Activated CD4-positive, alpha-beta T cell treated with anti-CD3 and anti-CD28 coated beads, Interleukin-2, amount 10 ng/mL, durations not matched to agents 24 days and 14 days (primary cell): ENCODE results near the gene YAF2. TPM values are rescaled to one million over a fixed set of nuclear protein-coding genes. Genes with fewer than 3 reads are reported as not detected.

ENCODE experiments used
- DNase-seq: peaks from one replicate; pipeline ENCODE4 v3.0.0; 2022
- H3K27ac Mint-ChIP-seq: one replicate; pipeline ENCODE4 v1.8.0; 2022; ENCODE audit warnings: mild to moderate bottlenecking, mixed read lengths
- H3K27me3 Mint-ChIP-seq: one replicate; pipeline ENCODE4 v1.8.0; 2022; ENCODE audit warnings: mixed read lengths
- H3K36me3 Mint-ChIP-seq: one replicate; pipeline ENCODE4 v1.8.0; 2022; ENCODE audit warnings: low read depth, mild to moderate bottlenecking, mixed read lengths
- H3K4me1 Mint-ChIP-seq: one replicate; pipeline ENCODE4 v1.8.0; 2021; ENCODE audit warnings: mixed read lengths
- H3K4me3 Mint-ChIP-seq: one replicate; pipeline ENCODE4 v1.8.0; 2022; ENCODE audit warnings: mild to moderate bottlenecking, moderate library complexity, mixed read lengths
- H3K9me3 Mint-ChIP-seq: one replicate; pipeline ENCODE4 v1.8.0; 2021; ENCODE audit warnings: mixed read lengths
- intact Hi-C: fragments of 100-400 bp; cut with micrococcal nuclease; formaldehyde crosslinking; loops from one replicate; pipeline ENCODE4 v1.15.1; 2023
- total RNA-seq: library from RNA; stranded (reverse); gene quantifications from 2 replicates; pipeline ENCODE4 v1.2.3, GENCODE V29; 2022

The YAF2 gene
- total RNA-seq, 1 donor from 2014 or later = 40.7 TPM

DNA sequence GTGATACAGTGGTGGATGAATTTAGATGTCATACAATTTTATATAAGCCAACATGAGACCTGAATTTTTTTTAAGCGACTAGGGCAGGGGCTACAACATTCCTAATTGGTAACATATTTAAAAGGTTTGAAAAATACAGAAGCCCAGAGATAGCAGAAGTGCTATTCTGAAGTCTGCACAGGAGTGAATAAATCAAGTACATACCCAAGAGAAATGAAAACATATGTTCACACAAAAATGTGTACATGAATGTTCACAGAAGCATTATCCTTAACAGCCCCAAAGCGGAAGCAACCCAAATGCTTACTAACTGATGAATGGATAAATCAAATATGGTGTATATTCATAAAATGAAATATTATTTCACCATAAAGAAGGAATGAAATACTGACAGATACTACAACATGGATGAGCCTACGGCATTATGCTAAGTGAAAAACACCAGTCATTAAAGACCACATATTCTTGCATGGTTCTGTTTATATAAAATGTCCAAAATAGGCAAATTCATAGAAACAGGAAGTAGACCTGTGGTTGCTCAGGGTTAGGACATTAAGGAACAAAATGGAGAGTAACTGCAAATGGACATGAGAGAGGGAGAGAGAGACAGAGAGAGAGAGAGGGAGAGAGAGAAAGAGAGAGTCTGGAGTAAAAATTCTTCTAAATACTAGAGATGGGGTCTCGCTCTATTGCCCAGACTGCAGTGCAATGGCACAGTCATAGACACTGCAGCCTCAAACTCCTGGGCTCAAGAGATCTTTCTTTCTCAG is 65.4 kb downstream of the YAF2 start:
- peaks cover 4% of the 10 kb centered on the region for H3K9me3 Mint-ChIP-seq
- intact Hi-C loops = no loop called here
- H3K27ac Mint-ChIP-seq = no peak overlapping the region

DNA sequence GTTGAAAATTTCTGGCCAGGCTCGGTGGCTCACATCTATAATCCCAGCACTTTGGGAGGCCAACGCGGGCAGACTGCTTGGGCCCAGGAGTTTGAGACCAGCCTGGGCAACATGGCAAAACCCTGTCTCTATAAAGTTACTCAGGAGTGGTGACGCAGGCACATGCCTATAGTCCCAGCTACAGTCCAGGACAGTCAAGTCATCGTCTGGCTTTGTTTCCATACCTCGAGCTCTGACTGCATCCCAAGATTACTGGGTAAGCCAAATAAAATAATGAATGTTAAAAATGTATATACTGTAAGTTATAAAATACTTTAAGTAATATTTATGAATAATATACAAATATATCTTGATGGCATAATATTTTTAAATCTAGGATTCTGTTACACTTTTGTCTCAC is 70.3 kb downstream of the YAF2 start:
- Mint-ChIP-seq H3K4me3 (no peak overlapping the region), H3K27me3 (no peaks in the 10 kb centered on the region), H3K36me3 (peaks cover 6% of the 10 kb centered on the region), H3K9me3 (no peaks in the 10 kb centered on the region), H3K4me1 (peaks cover 4% of the 10 kb centered on the region), H3K27ac (no peak overlapping the region)
- intact Hi-C loops = no loop called here
- no peak for DNase-seq

More for the DNA sequence above, 65.4 kb downstream of the YAF2 start:
- peaks cover 4% of the 10 kb centered on the region for H3K4me1 Mint-ChIP-seq
- no peak overlapping the region for H3K4me3 Mint-ChIP-seq
- peaks cover 25% of the 10 kb centered on the region for H3K36me3 Mint-ChIP-seq
- no peak for DNase-seq
- no peaks in the 10 kb centered on the region for H3K27me3 Mint-ChIP-seq

DNA sequence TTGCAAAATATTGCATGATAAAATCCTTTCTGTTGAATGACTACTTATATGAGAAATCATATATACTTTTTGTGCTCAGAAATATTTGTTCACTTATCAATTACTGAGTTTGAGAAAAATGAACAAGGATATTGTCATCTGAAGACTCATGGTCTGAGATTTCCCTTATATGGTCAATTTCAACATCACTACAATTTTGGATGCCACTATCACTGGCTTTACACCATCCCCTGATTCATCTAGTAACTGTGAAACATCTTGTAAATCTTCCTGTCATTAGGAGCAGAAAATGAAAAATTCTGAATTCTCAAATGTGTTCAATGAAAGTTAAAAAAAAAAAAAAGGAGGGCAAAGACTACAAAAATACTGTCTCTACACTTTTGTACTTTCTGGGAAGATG is 71.5 kb downstream of the YAF2 start:
- no peak for DNase-seq
- intact Hi-C loops = no loop called here
- H3K27me3 Mint-ChIP-seq = no peaks in the 10 kb centered on the region
- peaks cover 10% of the 10 kb centered on the region for H3K4me1 Mint-ChIP-seq
- no peak overlapping the region for H3K27ac Mint-ChIP-seq
- no peak overlapping the region for H3K4me3 Mint-ChIP-seq
- no peaks in the 10 kb centered on the region for H3K9me3 Mint-ChIP-seq
- peaks cover 4% of the 10 kb centered on the region for H3K36me3 Mint-ChIP-seq

DNA sequence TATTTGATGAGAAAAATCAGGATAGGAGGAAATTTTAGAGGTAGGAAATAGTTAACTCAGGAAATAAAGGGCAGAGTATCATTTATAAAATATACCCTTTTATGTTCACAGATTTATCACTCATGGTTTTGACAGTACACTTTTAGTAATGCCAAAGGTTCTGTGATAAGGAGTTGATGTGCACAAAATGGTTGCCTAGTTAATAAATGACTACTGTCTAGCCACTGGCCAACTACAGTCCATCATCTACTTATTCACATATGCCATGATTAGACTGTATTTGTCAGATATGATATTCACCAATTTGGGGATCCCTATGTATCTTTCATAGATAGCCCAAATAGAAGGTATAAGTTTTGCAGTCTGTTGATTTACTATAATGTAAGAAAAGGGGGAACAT is 74.1 kb downstream of the YAF2 start:
- intact Hi-C loops = no loop called here
- Mint-ChIP-seq H3K4me1 (peaks cover 11% of the 10 kb centered on the region), H3K36me3 (peaks cover 14% of the 10 kb centered on the region), H3K4me3 (no peak overlapping the region), H3K27ac (no peak overlapping the region), H3K27me3 (no peaks in the 10 kb centered on the region), H3K9me3 (no peaks in the 10 kb centered on the region)
- DNase-seq = no peak

DNA sequence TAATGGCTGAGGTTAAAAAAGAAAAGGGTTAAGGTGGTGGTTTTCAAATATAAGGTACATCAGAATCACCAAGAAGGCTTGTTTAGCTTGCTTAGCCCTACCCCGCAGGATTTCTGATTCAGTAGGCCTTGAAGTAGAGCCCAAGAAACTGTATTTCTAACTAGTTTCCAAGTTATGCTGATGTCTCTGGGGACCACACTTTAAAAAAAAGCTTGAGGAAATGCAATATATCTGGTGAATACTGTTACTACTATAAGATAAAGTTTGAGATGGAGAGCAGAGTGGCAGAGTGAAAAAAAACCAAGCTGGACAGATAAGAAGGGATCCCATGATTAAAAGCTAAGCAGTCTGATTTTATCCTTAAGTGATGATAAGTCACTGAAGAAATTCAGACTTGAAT is 75.1 kb downstream of the YAF2 start:
- intact Hi-C loops = no loop called here
- Mint-ChIP-seq H3K27ac (no peak overlapping the region), H3K4me3 (no peak overlapping the region), H3K36me3 (peaks cover 14% of the 10 kb centered on the region), H3K9me3 (no peaks in the 10 kb centered on the region), H3K4me1 (peaks cover 11% of the 10 kb centered on the region), H3K27me3 (no peaks in the 10 kb centered on the region)
- no peak for DNase-seq

DNA sequence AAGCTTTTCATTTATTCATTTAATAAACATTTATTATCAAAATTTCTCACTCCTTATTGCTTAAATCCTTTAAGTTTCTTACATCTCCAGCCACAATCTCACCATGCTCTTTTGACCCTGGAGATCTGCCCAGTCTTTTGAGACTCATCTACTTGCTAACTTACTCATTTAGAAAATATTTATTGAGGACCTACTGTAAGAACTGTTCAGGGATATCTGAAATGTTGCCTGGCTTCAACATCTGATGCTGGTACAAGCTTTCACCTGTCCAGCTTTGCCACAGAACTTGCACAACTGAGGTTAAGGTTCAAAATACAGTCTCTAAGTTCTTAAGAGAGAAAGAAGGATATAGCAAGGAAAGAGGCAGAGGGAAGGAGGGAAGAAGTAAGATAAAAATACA is 75.9 kb downstream of the YAF2 start:
- no peak overlapping the region for H3K27ac Mint-ChIP-seq
- H3K4me1 Mint-ChIP-seq = peaks cover 11% of the 10 kb centered on the region
- H3K27me3 Mint-ChIP-seq = no peaks in the 10 kb centered on the region
- intact Hi-C loops = no loop called here
- no peak overlapping the region for H3K4me3 Mint-ChIP-seq
- H3K36me3 Mint-ChIP-seq = peaks cover 14% of the 10 kb centered on the region
- no peak for DNase-seq
- H3K9me3 Mint-ChIP-seq = no peaks in the 10 kb centered on the region

DNA sequence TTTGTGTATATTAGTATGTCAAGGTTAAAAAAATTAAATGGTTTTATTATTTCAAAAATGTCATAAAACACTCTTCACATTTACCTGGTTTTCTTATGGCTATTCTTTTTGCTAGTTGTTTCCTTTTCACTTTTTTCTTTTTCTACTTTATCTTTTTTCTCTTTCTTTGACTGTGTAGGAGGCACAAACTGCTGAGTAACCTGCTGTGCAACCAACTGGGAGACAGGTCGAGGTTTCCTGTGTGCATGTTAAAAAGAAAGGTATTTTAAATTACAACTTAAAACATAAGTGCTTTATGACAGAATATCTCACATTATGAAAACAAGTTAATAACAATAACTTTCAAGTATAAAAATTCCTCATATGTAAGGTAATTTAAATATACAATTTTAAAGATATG is 76.5 kb downstream of the YAF2 start:
- Mint-ChIP-seq H3K4me3 (no peak overlapping the region), H3K36me3 (peaks cover 14% of the 10 kb centered on the region), H3K4me1 (peaks cover 11% of the 10 kb centered on the region), H3K27ac (no peak overlapping the region), H3K9me3 (no peaks in the 10 kb centered on the region), H3K27me3 (no peaks in the 10 kb centered on the region)
- intact Hi-C loops = no loop called here
- no peak for DNase-seq

DNA sequence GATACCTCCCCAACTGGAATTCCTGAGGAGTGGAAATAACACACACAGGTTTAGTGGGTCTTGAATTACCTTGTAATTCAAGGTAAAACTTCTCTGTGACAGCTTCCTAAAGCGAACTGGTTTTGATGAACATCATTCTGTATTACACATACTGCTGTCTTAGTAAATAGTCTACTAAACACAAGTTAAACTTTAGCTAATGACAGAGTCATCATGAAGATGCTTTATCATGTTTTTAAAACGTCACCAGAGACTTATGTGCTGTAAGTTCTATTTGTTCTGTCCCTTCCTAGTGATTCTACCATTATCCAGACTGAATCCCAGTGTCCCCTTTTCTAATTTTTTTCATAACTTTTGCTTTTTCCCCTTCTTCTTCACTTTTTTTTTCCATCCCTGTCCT is 81.8 kb downstream of the YAF2 start:
- Mint-ChIP-seq H3K27ac (no peak overlapping the region), H3K27me3 (peaks cover 4% of the 10 kb centered on the region), H3K4me3 (no peak overlapping the region), H3K36me3 (peaks cover 7% of the 10 kb centered on the region), H3K4me1 (no peaks in the 10 kb centered on the region), H3K9me3 (no peaks in the 10 kb centered on the region)
- DNase-seq = no peak
- intact Hi-C loops = no loop called here

DNA sequence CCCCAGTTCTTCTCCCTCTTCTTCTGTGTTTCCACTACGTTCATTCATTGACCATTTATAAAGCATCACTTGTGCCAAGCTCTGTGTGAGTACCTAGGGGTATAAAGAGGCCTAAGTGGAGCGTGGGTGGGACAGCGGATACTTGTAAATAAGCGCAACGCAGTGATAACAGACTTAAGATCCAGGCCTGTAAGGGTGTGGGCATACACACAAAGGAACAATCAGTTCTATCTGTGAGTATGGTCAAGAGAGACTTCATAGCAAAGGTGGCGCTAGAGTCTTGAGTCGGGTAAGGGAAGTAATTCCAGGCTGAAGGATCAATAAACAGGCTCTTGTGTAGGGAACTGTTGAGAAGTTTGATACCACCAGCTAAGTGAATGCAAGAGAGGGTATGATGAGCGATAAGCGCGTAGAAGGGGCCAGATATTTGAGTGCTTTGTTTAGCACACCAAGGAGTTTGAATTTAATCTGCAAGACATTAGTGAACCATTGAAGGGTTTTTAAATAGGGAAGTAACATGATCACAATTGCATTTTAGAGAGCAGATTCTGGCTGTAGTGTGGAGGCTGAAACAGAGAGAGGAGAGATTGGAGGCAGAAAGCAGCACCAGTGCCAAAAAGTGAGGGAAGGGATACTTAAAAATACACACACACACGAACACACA is 92.4 kb downstream of the YAF2 start:
- intact Hi-C loops = loop anchor here (10.0 kb wide), 1 partner anchor 339 kb away; no protein-coding TSS in a partner anchor
- peak overlapping the region; percentile 90 for H3K4me3 Mint-ChIP-seq
- H3K27me3 Mint-ChIP-seq = peaks cover 6% of the 10 kb centered on the region
- no peak for DNase-seq
- H3K9me3 Mint-ChIP-seq = no peaks in the 10 kb centered on the region
- H3K27ac Mint-ChIP-seq = peak overlapping the region; percentile 85
- H3K36me3 Mint-ChIP-seq = peaks cover 3% of the 10 kb centered on the region
- H3K4me1 Mint-ChIP-seq = peaks cover 26% of the 10 kb centered on the region

DNA sequence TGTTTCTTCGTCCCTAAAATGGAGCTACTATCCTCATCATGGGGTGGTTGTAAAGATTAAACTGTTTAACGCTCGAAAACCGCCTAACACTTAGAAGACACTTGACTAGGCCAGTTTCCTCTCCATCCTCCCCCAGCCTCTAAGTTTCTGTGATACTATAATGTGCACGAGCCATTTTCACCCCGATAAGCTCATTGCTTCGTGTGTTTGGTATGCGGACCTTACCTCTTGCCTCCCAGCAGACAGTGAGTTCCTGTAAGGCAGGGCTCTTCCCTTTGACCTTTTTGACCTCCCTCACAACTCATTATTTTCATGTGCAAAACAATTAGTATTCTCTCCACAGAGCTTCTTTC is 92.9 kb downstream of the YAF2 start:
- Mint-ChIP-seq H3K27me3 (peaks cover 6% of the 10 kb centered on the region), H3K36me3 (peaks cover 3% of the 10 kb centered on the region), H3K4me3 (peak overlapping the region; percentile 90), H3K4me1 (peaks cover 28% of the 10 kb centered on the region), H3K9me3 (no peaks in the 10 kb centered on the region), H3K27ac (peak overlapping the region; percentile 85)
- no peak for DNase-seq
- intact Hi-C loops = loop anchor here (10.0 kb wide), 1 partner anchor 340 kb away; no protein-coding TSS in a partner anchor

DNA sequence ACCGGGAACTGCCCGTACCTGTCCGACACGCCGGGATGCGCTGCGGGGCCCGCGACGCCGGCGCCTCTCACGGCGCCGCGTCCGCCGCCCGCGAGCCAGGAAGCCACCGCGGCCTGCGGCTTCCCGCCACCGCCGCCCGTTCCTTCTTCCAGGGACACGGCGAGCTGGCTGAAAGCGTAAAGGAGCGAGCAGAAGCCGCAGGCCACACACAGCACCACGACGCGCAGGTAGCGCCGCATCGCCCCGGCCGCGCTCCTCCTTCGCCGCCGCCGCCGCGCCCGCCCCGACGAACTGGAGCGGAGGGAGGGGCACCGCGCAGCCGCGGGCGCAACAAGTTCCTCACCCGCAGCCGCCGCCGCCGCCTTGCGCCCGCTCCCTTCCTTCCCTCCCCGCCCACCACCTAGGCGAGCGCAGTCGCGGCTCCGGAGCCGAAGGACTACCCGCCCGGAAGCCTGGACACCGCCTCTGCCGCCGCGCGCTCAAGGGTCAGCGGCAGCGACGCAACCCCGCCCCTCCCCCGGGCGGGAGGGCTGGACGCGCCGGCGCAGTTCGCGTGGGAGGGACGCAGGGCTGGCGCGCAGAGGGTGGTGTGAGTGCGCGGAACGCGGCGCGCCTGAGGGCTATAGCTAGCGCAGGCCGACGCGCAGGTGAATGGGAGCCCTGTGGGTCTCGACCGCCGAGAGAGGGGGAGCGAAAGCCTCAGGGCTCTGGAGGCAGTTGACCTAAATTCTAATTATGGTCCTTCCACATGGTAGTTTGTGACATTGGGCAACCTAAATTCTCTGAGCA is 93.4 kb downstream of the YAF2 start, which contains the start of gene GXYLT1:
GXYLT1 (minus strand) TSS at position 467 of the 789 bp plus-strand sequence; CDS start at position 239, 228 bp downstream.
- peaks cover 28% of the 10 kb centered on the region for H3K4me1 Mint-ChIP-seq
- H3K9me3 Mint-ChIP-seq = no peaks in the 10 kb centered on the region
- peak; percentile 95 for DNase-seq
- peak within 1 kb of the TSS; percentile 85 for H3K27ac Mint-ChIP-seq
- peak within 1 kb of the TSS; percentile 90 for H3K4me3 Mint-ChIP-seq
- H3K27me3 Mint-ChIP-seq = peaks cover 6% of the 10 kb centered on the region
- H3K36me3 Mint-ChIP-seq = peaks cover 3% of the 10 kb centered on the region
- intact Hi-C loops = loop anchor here (1.0 to 10.0 kb wide), 4 partner anchors 46 to 340 kb away; partner anchors contain the start of genes PPHLN1, YAF2 and ZCRB1

DNA sequence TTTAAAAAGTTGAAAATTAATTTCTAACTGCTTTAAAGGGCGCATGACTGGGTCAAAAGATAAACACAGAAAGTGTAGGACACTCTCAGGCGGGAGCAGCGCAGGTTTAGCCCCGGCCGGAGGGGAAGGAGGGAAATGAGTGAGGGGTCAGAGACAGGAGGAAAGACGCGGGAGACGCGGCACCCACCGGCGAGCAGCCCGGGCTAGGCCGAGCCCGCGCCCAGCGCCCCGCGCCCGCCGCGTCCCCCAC is 94.0 kb downstream of the YAF2 start:
- intact Hi-C loops = loop anchor here (1.0 to 10.0 kb wide), 4 partner anchors 46 to 341 kb away; partner anchors contain the start of genes PPHLN1, YAF2 and ZCRB1
- peaks cover 3% of the 10 kb centered on the region for H3K36me3 Mint-ChIP-seq
- peaks cover 28% of the 10 kb centered on the region for H3K4me1 Mint-ChIP-seq
- peak overlapping the region; percentile 90 for H3K4me3 Mint-ChIP-seq
- no peak for DNase-seq
- peak overlapping the region; percentile 81 for H3K27ac Mint-ChIP-seq
- H3K27me3 Mint-ChIP-seq = peaks cover 6% of the 10 kb centered on the region
- no peaks in the 10 kb centered on the region for H3K9me3 Mint-ChIP-seq

DNA sequence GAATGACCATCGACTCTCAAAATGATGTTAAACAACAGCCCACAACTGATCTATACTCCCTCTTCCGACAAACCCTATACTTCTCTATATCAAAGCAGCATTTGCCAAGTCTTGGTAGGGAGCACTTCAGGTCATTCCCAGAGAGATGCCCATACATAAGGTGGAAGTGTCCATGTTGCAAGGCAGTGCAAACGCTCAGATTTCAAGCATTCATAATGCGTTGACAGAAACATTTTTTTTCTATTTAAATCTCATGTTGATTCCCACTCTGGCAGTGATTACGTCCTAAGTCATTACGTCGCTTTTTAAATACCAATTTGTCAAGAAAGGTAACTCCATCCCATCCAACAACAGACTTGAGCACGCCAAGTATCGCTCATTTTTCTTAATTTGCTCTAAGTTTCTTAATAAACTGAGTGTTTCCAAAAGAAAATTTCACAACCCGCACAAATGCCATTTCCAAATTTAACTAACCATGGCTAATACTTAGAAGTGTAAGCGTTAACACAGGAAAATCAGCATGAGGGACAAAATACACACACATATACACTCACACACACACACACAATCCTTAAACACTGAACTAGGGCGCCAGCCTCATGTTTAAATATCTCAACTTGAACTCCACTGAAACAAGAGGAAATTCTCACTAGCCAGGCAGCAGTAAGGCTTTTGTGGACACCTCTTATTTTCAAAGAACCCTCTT is 94.4 kb downstream of the YAF2 start:
- intact Hi-C loops = loop anchor here (1.0 to 10.0 kb wide), 4 partner anchors 45 to 341 kb away; partner anchors contain the start of genes PPHLN1, YAF2 and ZCRB1
- no peak for DNase-seq
- peak overlapping the region; percentile 90 for H3K4me3 Mint-ChIP-seq
- H3K4me1 Mint-ChIP-seq = peaks cover 28% of the 10 kb centered on the region
- H3K36me3 Mint-ChIP-seq = peaks cover 3% of the 10 kb centered on the region
- peak overlapping the region; percentile 81 for H3K27ac Mint-ChIP-seq
- H3K27me3 Mint-ChIP-seq = peaks cover 6% of the 10 kb centered on the region
- no peaks in the 10 kb centered on the region for H3K9me3 Mint-ChIP-seq
